NCI-H2081 treated with DMSO at 0.1 percent for 48 hours (cell line): ENCODE results near the gene UNC80.
A peak's percentile ranks its signal among the peaks of the same experiment; 100 is the strongest.

Experiments used
- DNase-seq: peaks from one replicate; lab custom pipeline; 2025; lab: John Stamatoyannopoulos, UW

UNC80 gene

GRCh38 chr2:209908511-209908910 is 136.9 kb downstream of the UNC80 start:
- DNase-seq = no peak

- DNase-seq = no peak
These were observed 139.9 kb downstream of the UNC80 start for GRCh38 chr2:209911486-209911885.

GRCh38 chr2:209913786-209914345 is 142.2 kb downstream of the UNC80 start:
- no peak for DNase-seq

- DNase-seq = no peak
These were observed 145.6 kb downstream of the UNC80 start for GRCh38 chr2:209917154-209917771.

GRCh38 chr2:209918251-209918650 is 146.6 kb downstream of the UNC80 start:
- DNase-seq = no peak

GRCh38 chr2:209922116-209922515 is 150.5 kb downstream of the UNC80 start:
- DNase-seq = no peak

GRCh38 chr2:209929369-209929768 is 157.7 kb downstream of the UNC80 start:
- DNase-seq = no peak

GRCh38 chr2:209933499-209934483 is 162.2 kb downstream of the UNC80 start:
- no peak for DNase-seq

- DNase-seq = no peak
These were observed 164.6 kb downstream of the UNC80 start for GRCh38 chr2:209936106-209936666.

GRCh38 chr2:209937893-209938292 is 166.3 kb downstream of the UNC80 start:
- no peak for DNase-seq

GRCh38 chr2:209938906-209939305 is 167.3 kb downstream of the UNC80 start:
- no peak for DNase-seq

GRCh38 chr2:209940936-209941335 is 169.3 kb downstream of the UNC80 start:
- DNase-seq = no peak

- DNase-seq = no peak
These were observed 170.8 kb downstream of the UNC80 start for GRCh38 chr2:209942426-209942825.

- DNase-seq = no peak
These were observed 171.4 kb downstream of the UNC80 start for GRCh38 chr2:209942936-209943605.

GRCh38 chr2:209943776-209944175 is 172.1 kb downstream of the UNC80 start:
- no peak for DNase-seq

- no peak for DNase-seq
These were observed 174.9 kb downstream of the UNC80 start for GRCh38 chr2:209946539-209946938.

- DNase-seq = no peak
These were observed 184.6 kb downstream of the UNC80 start for GRCh38 chr2:209956271-209956670.

- no peak for DNase-seq
These were observed 186.4 kb downstream of the UNC80 start for GRCh38 chr2:209958016-209958415.

GRCh38 chr2:209960045-209960444 is 188.4 kb downstream of the UNC80 start:
- DNase-seq = no peak

GRCh38 chr2:209960676-209961630 is 189.3 kb downstream of the UNC80 start:
- peak; percentile 11 for DNase-seq

- no peak for DNase-seq
These were observed 194.1 kb downstream of the UNC80 start for GRCh38 chr2:209965723-209966122.
